GM18909 (cell line): ENCODE measurements around the gene MAN2A2.
A peak's percentile ranks its signal among the peaks of the same experiment; 100 is the strongest.
"Not testable (repeated sequence)": the region's sequence is repeated elsewhere in the genome, so short reads cannot be mapped to it uniquely, and the experiment has no call there.

ENCODE experiments used
- ATAC-seq: cut with Tn5 transposase; IDR thresholded peaks from one replicate; pipeline ENCODE4 v1.9.1; 2021; ENCODE audit warnings: mild to moderate bottlenecking; ENCODE audit not compliant: unreplicated experiment, poor library complexity

MAN2A2 gene

DNA sequence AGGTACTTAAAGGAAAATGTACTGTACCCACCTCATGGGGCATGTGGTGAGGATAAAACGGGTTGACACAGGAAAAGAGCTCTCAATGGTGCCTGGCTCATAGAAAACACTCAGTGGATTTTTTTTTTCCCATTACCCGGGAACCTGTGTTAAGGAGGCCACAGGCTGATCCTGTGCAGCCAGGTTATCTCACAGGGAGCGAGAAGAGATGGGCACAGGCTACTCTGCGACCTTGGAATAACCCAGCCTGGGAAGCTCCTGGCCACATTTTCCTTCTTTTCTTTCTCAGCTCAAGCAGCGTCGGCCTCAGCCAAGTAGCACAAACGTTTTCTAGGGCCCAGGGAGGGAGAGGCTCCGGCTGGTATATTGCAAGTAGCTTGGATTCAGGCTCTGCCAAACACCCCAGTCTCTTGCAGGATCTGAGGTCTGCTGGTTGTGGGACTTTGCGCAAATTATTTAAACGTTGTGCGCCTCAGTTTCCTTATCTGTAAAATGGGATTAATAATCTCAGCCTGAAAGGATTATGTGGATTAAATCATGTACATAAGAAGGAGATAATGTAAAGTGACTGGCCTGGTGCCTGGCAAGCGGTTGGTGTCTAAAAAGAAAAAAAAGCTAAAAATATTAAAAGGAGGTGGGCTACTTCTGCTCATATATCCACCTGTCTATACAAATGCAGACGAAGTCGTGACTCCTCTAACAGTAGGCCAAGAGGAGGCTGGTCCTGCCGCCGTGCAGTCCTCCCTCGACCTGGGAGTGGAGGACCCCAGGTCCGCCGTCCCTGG lies 32.6 kb upstream of the MAN2A2 start:
- peak; percentile 3 for ATAC-seq

DNA sequence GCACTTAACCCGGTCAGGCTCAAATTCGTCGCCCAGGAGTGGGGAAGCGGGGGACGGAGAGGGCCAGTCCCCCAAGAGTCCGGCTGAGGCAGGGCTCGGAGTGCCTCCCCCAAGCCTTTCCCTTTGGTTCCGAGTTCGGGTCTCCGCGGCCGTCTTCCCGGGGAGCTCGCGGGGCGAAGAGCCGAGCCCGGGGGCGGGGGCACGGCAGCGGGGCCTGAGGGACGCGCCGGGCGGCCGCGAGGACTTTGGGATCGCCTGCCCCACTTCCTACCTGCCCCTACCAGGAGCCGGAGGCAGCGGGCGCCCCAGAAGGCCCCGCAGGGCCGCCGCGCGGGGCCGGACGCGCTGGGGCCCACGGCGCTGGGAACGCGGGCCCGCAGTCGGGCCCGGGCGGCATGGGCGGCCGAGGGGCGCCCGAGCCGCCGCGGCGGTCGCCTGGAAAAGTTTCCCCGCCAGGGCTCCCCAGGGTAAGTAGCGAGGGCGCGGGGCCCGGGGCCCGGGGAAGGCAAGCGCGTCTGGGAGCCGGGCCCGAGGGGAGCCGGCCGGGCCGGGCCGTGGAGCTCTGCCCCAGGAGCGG lies 31.9 kb upstream of the MAN2A2 start:
- peak; percentile 36 for ATAC-seq

DNA sequence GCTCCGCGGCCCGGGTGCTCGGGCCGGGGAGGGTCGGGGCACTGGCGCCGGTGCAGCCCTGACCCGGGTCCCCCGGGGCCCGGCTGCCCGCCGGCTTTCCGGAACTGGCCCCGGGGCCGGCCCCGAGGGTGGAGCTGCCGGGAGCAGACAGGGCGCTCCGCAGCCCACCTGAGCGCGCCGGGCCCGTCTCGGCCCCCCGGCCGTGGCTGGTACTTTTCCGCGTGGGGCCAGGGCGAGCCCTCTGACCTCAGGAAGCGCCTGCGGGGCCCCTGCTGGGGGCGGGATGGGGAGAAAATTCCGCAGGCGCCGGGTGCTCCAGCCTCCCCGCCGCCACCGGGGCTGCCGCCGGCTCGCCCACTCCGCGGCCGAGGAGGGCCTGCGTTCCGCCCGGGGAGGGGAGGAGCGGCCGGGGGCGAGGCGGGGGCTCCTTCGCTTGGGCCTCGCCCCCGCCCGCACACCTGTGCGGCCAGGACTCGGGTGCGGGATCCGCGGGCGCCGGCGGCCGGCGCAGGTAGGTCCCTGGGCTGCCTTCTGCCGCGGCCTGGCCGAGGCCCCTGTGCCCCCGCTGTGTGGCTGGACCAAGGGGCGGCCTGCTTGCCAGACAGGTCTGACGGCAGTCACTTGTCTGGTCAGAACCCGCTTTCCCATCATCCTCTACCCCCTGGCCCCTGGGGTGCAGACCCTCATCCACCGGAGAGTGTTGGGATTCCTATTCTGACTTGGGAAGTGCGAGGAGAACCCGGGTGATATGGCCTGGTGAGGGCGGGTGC lies 31.2 kb upstream of the MAN2A2 start:
- ATAC-seq: peak; percentile 34

DNA sequence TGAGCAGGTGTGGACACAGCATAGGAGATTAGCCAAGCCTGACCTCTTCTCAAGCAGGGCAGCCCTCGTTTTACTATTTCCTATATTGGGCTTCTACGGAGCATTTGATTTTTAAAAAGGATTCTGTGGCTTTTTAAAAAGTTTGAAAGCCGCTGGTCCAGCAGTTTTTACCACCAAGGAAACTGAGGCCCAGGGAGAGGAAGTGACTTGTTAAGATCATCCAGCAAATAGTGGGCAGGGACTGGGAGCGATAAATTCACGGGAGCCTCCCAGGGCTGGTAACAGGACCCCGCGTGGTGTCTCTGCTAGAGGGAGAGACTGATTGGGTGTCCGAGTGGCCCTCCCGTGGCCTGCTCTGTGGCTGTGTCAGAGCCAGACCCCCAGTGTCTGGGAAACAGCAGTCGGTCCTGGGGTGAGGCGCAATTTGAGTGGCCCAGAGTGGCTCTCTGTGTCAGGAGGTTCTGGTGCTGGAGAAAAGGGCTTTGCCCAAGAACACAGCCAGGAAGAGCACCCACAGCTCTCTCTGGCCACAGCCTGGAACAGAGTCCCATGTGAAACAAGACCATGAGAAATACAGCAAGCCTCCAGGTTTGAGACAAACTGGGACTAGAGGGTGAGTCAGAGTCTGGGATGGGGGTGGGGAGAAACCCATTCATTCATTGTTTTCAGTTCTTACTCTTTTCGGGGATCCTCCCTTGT lies 30.5 kb upstream of the MAN2A2 start:
- peak; percentile 5 for ATAC-seq

DNA sequence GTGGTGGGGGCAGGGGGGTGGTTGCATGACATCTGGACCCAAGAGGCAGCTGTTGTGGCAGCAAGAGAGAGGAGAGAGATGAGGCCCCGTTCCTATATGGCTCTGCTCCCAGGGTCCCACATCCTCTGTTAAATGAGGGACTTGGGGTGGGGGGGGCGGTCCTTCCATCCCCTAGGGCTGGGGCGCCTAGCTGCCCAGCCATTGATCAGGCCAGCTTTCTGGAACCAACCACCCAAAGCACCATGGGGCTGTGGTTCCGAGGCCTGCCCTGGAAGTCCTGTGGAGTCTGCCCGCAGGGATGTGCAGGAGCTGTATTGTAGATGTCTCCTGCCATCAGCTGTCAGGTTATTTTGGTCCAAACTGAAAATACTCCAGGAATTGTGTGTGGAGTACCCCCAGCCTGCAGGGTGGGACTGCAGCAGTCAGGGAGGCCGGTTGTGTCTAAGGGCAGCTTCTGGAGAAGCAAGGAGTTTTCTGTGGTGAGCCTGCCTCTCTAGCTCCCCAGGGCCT lies 29.6 kb upstream of the MAN2A2 start:
- ATAC-seq: no peak

DNA sequence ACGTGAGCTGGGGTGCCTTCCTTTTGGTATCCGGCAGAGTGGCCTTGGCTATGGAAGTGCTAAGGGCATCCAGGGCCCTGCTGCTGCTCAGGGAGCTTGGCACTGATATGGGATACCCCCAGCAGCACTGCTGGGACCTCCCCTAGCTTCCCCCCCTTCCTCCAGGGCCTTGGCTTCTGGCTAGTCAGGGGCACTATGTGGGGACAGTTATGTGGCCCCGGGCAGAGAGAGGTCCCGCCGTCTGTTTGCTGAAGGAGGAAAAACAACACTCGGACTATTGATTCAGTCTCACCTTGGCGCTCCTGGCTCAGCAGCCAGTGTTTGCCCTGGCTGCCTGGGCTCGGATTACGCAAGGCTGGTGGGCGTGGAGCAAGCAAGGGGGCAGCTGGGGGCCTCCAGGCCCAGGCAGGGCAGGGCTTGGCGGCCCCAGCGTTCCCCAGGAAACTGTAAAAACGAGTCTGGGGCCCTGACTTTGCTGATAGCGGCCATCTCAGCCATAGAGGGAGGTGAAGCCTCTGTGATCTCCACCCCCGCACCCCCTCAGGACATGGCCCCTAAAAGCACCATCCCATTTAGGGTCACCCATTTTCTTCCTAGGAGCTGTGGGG lies 29.0 kb upstream of the MAN2A2 start:
- ATAC-seq: no peak

DNA sequence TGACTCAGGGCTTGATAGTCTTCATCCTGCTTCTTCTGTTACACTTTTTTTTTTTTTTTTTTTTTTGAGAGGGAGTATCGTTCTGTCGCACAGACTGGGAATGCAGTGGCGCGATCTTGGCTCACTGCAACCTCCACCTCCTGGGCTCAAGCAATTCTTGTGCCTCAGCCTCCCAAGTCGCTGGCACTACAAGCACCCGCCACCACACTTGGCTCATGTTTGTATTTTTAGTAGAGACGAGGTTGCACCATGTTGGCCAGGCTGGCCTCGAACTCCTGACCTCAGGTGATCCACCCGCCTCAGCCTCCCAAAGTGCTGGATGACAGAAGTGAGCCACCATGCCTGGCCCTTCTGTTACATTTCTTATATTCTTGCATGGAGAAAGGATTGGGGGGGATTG lies 28.1 kb upstream of the MAN2A2 start:
- ATAC-seq: not testable (repeated sequence)

DNA sequence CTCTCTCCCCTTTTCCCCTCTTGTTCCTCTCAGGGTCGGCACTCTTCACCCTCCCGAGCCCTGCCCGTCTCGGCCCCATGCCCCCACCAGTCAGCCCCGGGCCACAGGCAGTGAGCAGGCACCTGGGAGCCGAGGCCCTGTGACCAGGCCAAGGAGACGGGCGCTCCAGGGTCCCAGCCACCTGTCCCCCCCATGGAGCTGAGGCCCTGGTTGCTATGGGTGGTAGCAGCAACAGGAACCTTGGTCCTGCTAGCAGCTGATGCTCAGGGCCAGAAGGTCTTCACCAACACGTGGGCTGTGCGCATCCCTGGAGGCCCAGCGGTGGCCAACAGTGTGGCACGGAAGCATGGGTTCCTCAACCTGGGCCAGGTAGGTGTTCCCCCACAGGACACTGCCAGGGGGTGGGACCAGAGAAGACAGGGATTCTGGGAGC lies 27.5 kb upstream of the MAN2A2 start:
- ATAC-seq: no peak

DNA sequence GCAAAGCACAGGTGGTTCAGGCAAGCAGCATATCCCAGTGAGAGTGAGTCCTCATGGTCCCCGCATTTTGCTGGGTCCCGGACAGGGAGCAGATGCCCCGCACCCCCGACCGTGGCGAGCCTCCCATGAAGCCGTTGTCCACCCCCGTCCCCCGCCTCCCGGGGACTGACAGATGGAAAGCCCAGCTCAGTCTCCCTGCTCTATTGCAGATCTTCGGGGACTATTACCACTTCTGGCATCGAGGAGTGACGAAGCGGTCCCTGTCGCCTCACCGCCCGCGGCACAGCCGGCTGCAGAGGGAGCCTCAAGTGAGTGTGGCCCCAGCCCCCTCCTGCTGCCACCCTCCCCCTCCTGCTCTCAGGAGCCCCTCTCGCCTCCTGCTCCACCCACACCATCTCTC lies 27.1 kb upstream of the MAN2A2 start:
- ATAC-seq: no peak

DNA sequence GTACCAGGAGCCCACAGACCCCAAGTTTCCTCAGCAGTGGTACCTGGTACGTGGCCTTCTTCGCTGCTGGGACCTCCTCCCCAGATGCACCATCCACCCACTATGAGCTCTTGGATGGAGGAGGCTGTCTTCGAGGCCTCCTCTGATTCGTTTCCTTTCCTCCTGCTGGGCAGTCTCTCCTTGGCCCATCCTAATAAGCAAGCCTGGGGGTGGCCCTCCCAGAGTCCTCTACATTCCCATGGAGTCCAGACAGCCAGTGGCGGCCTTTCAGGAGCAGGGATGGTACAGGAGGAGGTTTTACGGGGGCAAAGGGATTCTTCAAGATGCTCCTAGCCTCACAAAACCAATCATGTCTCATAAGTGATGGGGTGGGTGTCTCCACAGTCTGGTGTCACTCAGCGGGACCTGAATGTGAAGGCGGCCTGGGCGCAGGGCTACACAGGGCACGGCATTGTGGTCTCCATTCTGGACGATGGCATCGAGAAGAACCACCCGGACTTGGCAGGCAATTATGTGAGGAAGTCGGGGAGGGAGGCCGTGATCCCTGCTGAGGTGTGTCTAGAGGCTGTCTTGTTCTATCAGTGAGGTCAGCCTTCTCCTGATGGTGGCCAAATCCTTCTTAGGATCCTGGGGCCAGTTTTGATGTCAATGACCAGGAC lies 26.5 kb upstream of the MAN2A2 start:
- no peak for ATAC-seq

DNA sequence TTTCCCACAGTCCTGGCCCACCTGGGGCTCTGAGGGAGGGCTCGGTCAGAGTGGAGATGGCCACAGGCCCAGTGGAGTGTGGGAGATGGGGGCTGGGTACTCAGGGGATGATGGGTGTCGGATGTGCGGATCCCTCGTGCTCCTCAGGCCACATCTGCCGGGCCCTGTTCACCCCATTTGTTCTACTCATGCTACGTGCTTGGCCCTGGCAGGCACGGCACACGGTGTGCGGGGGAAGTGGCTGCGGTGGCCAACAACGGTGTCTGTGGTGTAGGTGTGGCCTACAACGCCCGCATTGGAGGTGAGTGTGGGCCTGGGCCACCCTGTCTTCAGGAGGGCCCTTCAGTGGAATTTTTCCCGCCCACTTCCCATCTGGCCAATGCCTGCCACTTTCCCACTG lies 25.8 kb upstream of the MAN2A2 start:
- no peak for ATAC-seq

DNA sequence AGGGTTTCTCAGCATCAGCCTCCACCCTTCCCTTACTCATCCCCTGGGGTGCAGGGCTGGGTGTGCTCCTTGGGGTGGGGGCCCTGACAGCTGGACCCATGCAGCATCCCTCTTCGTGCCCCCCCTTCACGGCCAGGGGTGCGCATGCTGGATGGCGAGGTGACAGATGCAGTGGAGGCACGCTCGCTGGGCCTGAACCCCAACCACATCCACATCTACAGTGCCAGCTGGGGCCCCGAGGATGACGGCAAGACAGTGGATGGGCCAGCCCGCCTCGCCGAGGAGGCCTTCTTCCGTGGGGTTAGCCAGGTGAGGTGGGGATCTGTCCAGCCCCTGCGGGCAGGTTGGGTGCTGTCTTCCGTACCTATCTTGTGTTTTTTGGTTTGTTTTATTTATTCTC lies 25.1 kb upstream of the MAN2A2 start:
- ATAC-seq: no peak

DNA sequence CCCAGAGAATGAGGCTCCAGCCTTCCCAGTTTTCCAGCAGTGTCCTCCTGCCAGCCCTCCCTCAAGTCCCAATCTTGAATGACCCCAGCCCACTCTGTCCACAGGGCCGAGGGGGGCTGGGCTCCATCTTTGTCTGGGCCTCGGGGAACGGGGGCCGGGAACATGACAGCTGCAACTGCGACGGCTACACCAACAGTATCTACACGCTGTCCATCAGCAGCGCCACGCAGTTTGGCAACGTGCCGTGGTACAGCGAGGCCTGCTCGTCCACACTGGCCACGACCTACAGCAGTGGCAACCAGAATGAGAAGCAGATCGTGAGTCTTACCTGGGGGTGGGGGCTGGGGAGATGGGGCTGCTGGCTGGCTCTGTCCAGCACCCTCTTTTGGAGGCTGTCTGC lies 24.4 kb upstream of the MAN2A2 start:
- no peak for ATAC-seq

DNA sequence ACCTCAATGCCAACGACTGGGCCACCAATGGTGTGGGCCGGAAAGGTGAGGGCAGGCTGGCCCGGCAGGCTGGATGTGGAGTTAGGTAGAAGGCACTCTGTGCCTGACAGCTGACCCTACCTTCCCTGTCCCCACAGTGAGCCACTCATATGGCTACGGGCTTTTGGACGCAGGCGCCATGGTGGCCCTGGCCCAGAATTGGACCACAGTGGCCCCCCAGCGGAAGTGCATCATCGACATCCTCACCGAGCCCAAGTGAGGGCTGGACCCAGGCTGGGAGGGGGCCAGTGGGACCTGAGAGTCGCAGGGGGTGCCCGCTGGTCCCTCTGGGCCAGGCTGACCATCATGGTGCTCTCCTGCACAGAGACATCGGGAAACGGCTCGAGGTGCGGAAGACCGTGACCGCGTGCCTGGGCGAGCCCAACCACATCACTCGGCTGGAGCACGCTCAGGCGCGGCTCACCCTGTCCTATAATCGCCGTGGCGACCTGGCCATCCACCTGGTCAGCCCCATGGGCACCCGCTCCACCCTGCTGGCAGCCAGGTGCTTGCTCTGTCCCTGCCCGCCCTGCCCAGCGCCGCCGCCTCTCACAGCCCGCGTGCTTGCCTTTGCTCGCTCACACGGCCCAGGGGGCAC lies 23.3 kb upstream of the MAN2A2 start:
- no peak for ATAC-seq

DNA sequence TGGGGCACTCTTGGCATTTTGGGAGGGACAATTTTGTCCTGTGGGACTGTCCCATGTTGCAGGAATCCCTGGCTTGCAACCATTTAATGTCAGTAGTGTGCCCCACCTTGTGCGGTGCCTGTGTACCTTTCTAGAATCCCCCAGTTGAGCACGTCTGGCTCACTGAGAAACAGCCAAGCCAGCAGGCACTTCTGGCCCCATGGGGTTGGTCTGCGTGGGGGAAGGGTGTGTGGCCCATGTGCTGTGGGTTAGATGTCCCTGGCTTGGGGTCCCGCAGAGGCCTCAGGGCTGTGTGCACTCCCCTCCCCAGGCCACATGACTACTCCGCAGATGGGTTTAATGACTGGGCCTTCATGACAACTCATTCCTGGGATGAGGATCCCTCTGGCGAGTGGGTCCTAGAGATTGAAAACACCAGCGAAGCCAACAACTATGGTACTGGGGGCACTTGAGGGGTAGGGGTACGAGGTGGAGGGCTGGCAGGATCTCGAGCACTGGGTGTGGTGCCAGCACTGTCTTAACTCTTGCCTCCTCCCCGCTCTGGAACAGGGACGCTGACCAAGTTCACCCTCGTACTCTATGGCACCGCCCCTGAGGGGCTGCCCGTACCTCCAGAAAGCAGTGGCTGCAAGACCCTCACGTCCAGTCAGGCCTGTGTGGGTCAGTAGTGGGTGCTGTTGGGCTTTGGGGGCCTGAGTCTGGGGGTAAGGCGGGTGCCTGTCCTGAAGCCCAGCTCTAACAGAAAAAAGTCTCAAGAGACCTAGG lies 22.5 kb upstream of the MAN2A2 start:
- ATAC-seq: no peak

DNA sequence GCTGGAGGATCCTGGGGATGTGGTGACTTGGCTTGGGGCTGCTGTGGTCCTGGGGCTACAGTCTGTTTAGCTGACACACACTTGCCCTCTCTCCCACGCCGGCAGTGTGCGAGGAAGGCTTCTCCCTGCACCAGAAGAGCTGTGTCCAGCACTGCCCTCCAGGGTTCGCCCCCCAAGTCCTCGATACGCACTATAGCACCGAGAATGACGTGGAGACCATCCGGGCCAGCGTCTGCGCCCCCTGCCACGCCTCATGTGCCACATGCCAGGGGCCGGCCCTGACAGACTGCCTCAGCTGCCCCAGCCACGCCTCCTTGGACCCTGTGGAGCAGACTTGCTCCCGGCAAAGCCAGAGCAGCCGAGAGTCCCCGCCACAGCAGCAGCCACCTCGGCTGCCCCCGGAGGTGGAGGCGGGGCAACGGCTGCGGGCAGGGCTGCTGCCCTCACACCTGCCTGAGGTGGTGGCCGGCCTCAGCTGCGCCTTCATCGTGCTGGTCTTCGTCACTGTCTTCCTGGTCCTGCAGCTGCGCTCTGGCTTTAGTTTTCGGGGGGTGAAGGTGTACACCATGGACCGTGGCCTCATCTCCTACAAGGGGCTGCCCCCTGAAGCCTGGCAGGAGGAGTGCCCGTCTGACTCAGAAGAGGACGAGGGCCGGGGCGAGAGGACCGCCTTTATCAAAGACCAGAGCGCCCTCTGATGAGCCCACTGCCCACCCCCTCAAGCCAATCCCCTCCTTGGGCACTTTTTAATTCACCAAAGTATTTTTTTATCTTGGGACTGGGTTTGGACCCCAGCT lies 21.7 kb upstream of the MAN2A2 start:
- ATAC-seq: no peak

DNA sequence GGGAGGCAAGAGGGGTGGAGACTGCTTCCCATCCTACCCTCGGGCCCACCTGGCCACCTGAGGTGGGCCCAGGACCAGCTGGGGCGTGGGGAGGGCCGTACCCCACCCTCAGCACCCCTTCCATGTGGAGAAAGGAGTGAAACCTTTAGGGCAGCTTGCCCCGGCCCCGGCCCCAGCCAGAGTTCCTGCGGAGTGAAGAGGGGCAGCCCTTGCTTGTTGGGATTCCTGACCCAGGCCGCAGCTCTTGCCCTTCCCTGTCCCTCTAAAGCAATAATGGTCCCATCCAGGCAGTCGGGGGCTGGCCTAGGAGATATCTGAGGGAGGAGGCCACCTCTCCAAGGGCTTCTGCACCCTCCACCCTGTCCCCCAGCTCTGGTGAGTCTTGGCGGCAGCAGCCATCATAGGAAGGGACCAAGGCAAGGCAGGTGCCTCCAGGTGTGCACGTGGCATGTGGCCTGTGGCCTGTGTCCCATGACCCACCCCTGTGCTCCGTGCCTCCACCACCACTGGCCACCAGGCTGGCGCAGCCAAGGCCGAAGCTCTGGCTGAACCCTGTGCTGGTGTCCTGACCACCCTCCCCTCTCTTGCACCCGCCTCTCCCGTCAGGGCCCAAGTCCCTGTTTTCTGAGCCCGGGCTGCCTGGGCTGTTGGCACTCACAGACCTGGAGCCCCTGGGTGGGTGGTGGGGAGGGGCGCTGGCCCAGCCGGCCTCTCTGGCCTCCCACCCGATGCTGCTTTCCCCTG lies 21.0 kb upstream of the MAN2A2 start:
- no peak for ATAC-seq
